ENCODE measurements around the gene TGFBRAP1. TPM values are rescaled to one million over a fixed set of nuclear protein-coding genes. Genes with fewer than 3 reads are reported as not detected.
"Not testable (repeated sequence)": the region's sequence is repeated elsewhere in the genome, so short reads cannot be mapped to it uniquely, and the experiment has no call there.

The TGFBRAP1 gene
- total RNA-seq, 1 donor from 2014 or later = 49.4 TPM

GRCh38 chr2:105357122-105357521 lies 27.6 kb upstream of the TGFBRAP1 start:
- no peak for DNase-seq (ENCODE audit: extremely low read depth, low read depth, low spot score)

- DNase-seq (ENCODE audit: extremely low read depth, low read depth, low spot score) = no peak
These were observed 15.3 kb upstream of the TGFBRAP1 start for GRCh38 chr2:105344704-105345345.

GRCh38 chr2:105339414-105339813 lies 9.9 kb upstream of the TGFBRAP1 start:
- DNase-seq (ENCODE audit: extremely low read depth, low read depth, low spot score) = no peak

GRCh38 chr2:105338020-105338385 lies 8.5 kb upstream of the TGFBRAP1 start:
- DNase-seq (ENCODE audit: extremely low read depth, low read depth, low spot score) = no peak

- peak; percentile 47 for DNase-seq (ENCODE audit: extremely low read depth, low read depth, low spot score)
These were observed 7.8 kb upstream of the TGFBRAP1 start, which contains the start of gene C2orf49 for GRCh38 chr2:105337122-105338019. TSS of gene C2orf49 (plus strand) at chr2:105337540. CDS start at chr2:105337588, 48 bp downstream.

GRCh38 chr2:105336786-105337121 lies 7.2 kb upstream of the TGFBRAP1 start:
- no peak for DNase-seq (ENCODE audit: extremely low read depth, low read depth, low spot score)

- DNase-seq (ENCODE audit: extremely low read depth, low read depth, low spot score) = no peak
These were observed 5.9 kb upstream of the TGFBRAP1 start for GRCh38 chr2:105335469-105335868.

- DNase-seq (ENCODE audit: extremely low read depth, low read depth, low spot score) = no peak
These were observed 4.7 kb upstream of the TGFBRAP1 start for GRCh38 chr2:105334211-105334610.

GRCh38 chr2:105330681-105331375 lies 1.3 kb upstream of the TGFBRAP1 start:
- DNase-seq (ENCODE audit: extremely low read depth, low read depth, low spot score) = no peak

- DNase-seq (ENCODE audit: extremely low read depth, low read depth, low spot score) = no peak
These were observed 359 bp downstream of the TGFBRAP1 start for GRCh38 chr2:105329197-105329554.

GRCh38 chr2:105328281-105329196 lies 996 bp downstream of the TGFBRAP1 start:
- no peak for DNase-seq (ENCODE audit: extremely low read depth, low read depth, low spot score)

- DNase-seq (ENCODE audit: extremely low read depth, low read depth, low spot score) = no peak
These were observed 1.8 kb downstream of the TGFBRAP1 start for GRCh38 chr2:105327690-105328089.

- DNase-seq (ENCODE audit: extremely low read depth, low read depth, low spot score) = not testable (repeated sequence)
These were observed 2.3 kb downstream of the TGFBRAP1 start for GRCh38 chr2:105327271-105327670.

- DNase-seq (ENCODE audit: extremely low read depth, low read depth, low spot score) = peak; percentile 91
These were observed 4.1 kb downstream of the TGFBRAP1 start for GRCh38 chr2:105325389-105325963.

- DNase-seq (ENCODE audit: extremely low read depth, low read depth, low spot score) = no peak
These were observed 4.8 kb downstream of the TGFBRAP1 start for GRCh38 chr2:105324732-105325131.

GRCh38 chr2:105324101-105324500 lies 5.4 kb downstream of the TGFBRAP1 start:
- DNase-seq (ENCODE audit: extremely low read depth, low read depth, low spot score) = no peak

- no peak for DNase-seq (ENCODE audit: extremely low read depth, low read depth, low spot score)
These were observed 6.4 kb downstream of the TGFBRAP1 start for GRCh38 chr2:105323111-105323510.

- DNase-seq (ENCODE audit: extremely low read depth, low read depth, low spot score) = no peak
These were observed 7.5 kb downstream of the TGFBRAP1 start for GRCh38 chr2:105321875-105322646.

GRCh38 chr2:105320651-105321215 lies 8.8 kb downstream of the TGFBRAP1 start:
- no peak for DNase-seq (ENCODE audit: extremely low read depth, low read depth, low spot score)

Data from glomerular endothelial cell (primary cell).